ENCODE data around the gene BCDIN3D. TPM values are rescaled to one million over a fixed set of nuclear protein-coding genes. Genes with fewer than 3 reads are reported as not detected.
A peak's percentile ranks its signal among the peaks of the same experiment; 100 is the strongest.
"Not testable (repeated sequence)": the region's sequence is repeated elsewhere in the genome, so short reads cannot be mapped to it uniquely, and the experiment has no call there.

Gene BCDIN3D
- total RNA-seq, 1 experiment from 2014 or later, result 3.3 TPM

GRCh38 chr12:49880756-49881414 is 38.0 kb upstream of the BCDIN3D start:
- H3K4me1 Mint-ChIP-seq, result peaks cover 38 to 42% of the 10 kb centered on the region in 2 experiments
- no peaks in the 10 kb centered on the region for H3K23me2 ChIP-seq (ENCODE audit: insufficient read length, low read depth, low read length, poor library complexity, severe bottlenecking)
- H4K20me1 ChIP-seq (ENCODE audit: control insufficient read depth, insufficient read depth, insufficient read length), result no peaks in the 10 kb centered on the region
- no peaks in the 10 kb centered on the region for H3K79me2 ChIP-seq (ENCODE audit: insufficient read depth, low read length)
- no peak overlapping the region for H2BK12ac ChIP-seq (ENCODE audit: insufficient read length, low read depth, low read length)
- no peak overlapping the region for H4K91ac ChIP-seq (ENCODE audit: insufficient read length, low read depth, low read length)
- no peak overlapping the region for H4K8ac ChIP-seq (replicated peaks; ENCODE audit: insufficient read length, low read depth, low read length)
- H3K9me3 Mint-ChIP-seq, result peaks cover 28 to 30% of the 10 kb centered on the region in 2 experiments
- no peak overlapping the region for H2BK15ac ChIP-seq (ENCODE audit: low read depth, low read length)
- H3K27ac ChIP-seq (ENCODE audit: insufficient read length, low read depth, low read length), result no peak overlapping the region
- H3K27ac Mint-ChIP-seq, result no peak overlapping the region
- no peak overlapping the region for H3K23ac ChIP-seq (ENCODE audit: insufficient read length, low read depth, low read length)
- H3K18ac ChIP-seq (ENCODE audit: insufficient read length, low read depth, low read length), result no peak overlapping the region
- no peak overlapping the region for H3K4me3 Mint-ChIP-seq
- no peak overlapping the region for H2BK20ac ChIP-seq (ENCODE audit: low read depth, low read length, poor library complexity, severe bottlenecking)
- no peak for DNase-seq
- H3K27me3 Mint-ChIP-seq (ENCODE audit: low read depth), result peaks cover 12% of the 10 kb centered on the region
- H2BK5ac ChIP-seq (ENCODE audit: insufficient read length, low read length), result no peak overlapping the region
- no peak overlapping the region for H3K4ac ChIP-seq (ENCODE audit: low read depth, low read length)
- H3K56ac ChIP-seq (ENCODE audit: insufficient read length, low read depth, low read length), result no peak overlapping the region
- no peak overlapping the region for H2AFZ ChIP-seq (ENCODE audit: low read length)
- H3K9ac ChIP-seq (ENCODE audit: extremely low read depth, insufficient read length, low read length), result no peak overlapping the region
- H3K36me3 Mint-ChIP-seq (ENCODE audit: insufficient read depth in 1 of 3, low read depth in 3 of 3), result peaks cover 0 to 2% (median 0%) of the 10 kb centered on the region in 3 experiments; a peak in 2 of 7 replicates
- no peaks in the 10 kb centered on the region for H3K79me1 ChIP-seq (ENCODE audit: insufficient read depth, low read depth, low read length, poor library complexity, severe bottlenecking)
- H3K4me2 ChIP-seq (ENCODE audit: insufficient read depth, insufficient read length, low read length), result no peak overlapping the region
- no CpG with 5 or more reads among the region's 5 CpGs for WGBS (ENCODE audit: extremely low coverage, insufficient read length, low lambda C conversion rate)
- H3T11ph ChIP-seq (ENCODE audit: low read length), result no peak overlapping the region
- H3K9me3 ChIP-seq (ENCODE audit: control insufficient read depth, low read depth, low read length), result no peaks in the 10 kb centered on the region
- no peak for TF ChIP-seq CTCF (conservative IDR thresholded peaks at IDR 0.05)
- H2BK120ac ChIP-seq (ENCODE audit: low read depth, low read length, poor library complexity, severe bottlenecking), result no peak overlapping the region
- peaks cover 6% of the 10 kb centered on the region; the same call in 1 of the 2 replicates for H3K4me1 ChIP-seq (ENCODE audit: insufficient read depth, low read length)
- no peaks in the 10 kb centered on the region; the same call in 1 of the 2 replicates for H3K27me3 ChIP-seq (ENCODE audit: insufficient read depth, low read length)
- no peak overlapping the region for H4K5ac ChIP-seq (ENCODE audit: insufficient read length, low read depth, low read length)
- no peak overlapping the region for H2AK5ac ChIP-seq (ENCODE audit: insufficient read length, low read length)
- H3K14ac ChIP-seq (ENCODE audit: insufficient read depth, low read length), result no peak overlapping the region

- not testable (repeated sequence) for H3K36me3 Mint-ChIP-seq (ENCODE audit: insufficient read depth in 1 of 3, low read depth in 3 of 3); H2AFZ ChIP-seq (ENCODE audit: low read length); H3K14ac ChIP-seq (ENCODE audit: insufficient read depth, low read length); H2AK5ac ChIP-seq (ENCODE audit: insufficient read length, low read length); H3K9ac ChIP-seq (ENCODE audit: extremely low read depth, insufficient read length, low read length); H3T11ph ChIP-seq (ENCODE audit: low read length); H3K27ac ChIP-seq (ENCODE audit: insufficient read length, low read depth, low read length); H4K8ac ChIP-seq (replicated peaks; ENCODE audit: insufficient read length, low read depth, low read length); H3K9me3 ChIP-seq (ENCODE audit: control insufficient read depth, low read depth, low read length); H4K5ac ChIP-seq (ENCODE audit: insufficient read length, low read depth, low read length); H2BK12ac ChIP-seq (ENCODE audit: insufficient read length, low read depth, low read length); H3K18ac ChIP-seq (ENCODE audit: insufficient read length, low read depth, low read length); H4K91ac ChIP-seq (ENCODE audit: insufficient read length, low read depth, low read length); H3K79me1 ChIP-seq (ENCODE audit: insufficient read depth, low read depth, low read length, poor library complexity, severe bottlenecking); H3K4me2 ChIP-seq (ENCODE audit: insufficient read depth, insufficient read length, low read length); H3K4me1 ChIP-seq (ENCODE audit: insufficient read depth, low read length); H2BK5ac ChIP-seq (ENCODE audit: insufficient read length, low read length); H3K4ac ChIP-seq (ENCODE audit: low read depth, low read length); H3K79me2 ChIP-seq (ENCODE audit: insufficient read depth, low read length); DNase-seq; H2BK20ac ChIP-seq (ENCODE audit: low read depth, low read length, poor library complexity, severe bottlenecking); H4K20me1 ChIP-seq (ENCODE audit: control insufficient read depth, insufficient read depth, insufficient read length); H2BK120ac ChIP-seq (ENCODE audit: low read depth, low read length, poor library complexity, severe bottlenecking); H3K27me3 Mint-ChIP-seq (ENCODE audit: low read depth); H3K23ac ChIP-seq (ENCODE audit: insufficient read length, low read depth, low read length); H3K56ac ChIP-seq (ENCODE audit: insufficient read length, low read depth, low read length); H3K27me3 ChIP-seq (ENCODE audit: insufficient read depth, low read length); H2BK15ac ChIP-seq (ENCODE audit: low read depth, low read length); H3K23me2 ChIP-seq (ENCODE audit: insufficient read length, low read depth, low read length, poor library complexity, severe bottlenecking)
- WGBS (ENCODE audit: extremely low coverage, insufficient read length, low lambda C conversion rate), result no CpG with 5 or more reads among the region's 2 CpGs
- H3K27ac Mint-ChIP-seq, result peak overlapping the region in 1 of 3 experiments; percentile 53; a peak in 1 of 7 replicates
- H3K4me3 Mint-ChIP-seq, result peak overlapping the region in 1 of 2 experiments; percentile 22; a peak in 2 of 5 replicates
- H3K9me3 Mint-ChIP-seq, result peaks cover 28 to 30% of the 10 kb centered on the region in 2 experiments
- H3K4me1 Mint-ChIP-seq, result peaks cover 22 to 26% of the 10 kb centered on the region in 2 experiments
Observed at GRCh38 chr12:49879065-49879464, 36.2 kb upstream of the BCDIN3D start.
